ENCODE results near the gene DDHD1.
A peak's percentile ranks its signal among the peaks of the same experiment; 100 is the strongest.
"Not testable (repeated sequence)": the region's sequence is repeated elsewhere in the genome, so short reads cannot be mapped to it uniquely, and the experiment has no call there.

DDHD1 gene

GRCh38 chr14:53152887-53153701 is at the start of gene DDHD1:
Gene DDHD1, minus strand, starts transcription at chr14:53153323. Its CDS starts 225 bp downstream, at chr14:53153098.
- peak; percentile 55 for DNase-seq

DNA sequence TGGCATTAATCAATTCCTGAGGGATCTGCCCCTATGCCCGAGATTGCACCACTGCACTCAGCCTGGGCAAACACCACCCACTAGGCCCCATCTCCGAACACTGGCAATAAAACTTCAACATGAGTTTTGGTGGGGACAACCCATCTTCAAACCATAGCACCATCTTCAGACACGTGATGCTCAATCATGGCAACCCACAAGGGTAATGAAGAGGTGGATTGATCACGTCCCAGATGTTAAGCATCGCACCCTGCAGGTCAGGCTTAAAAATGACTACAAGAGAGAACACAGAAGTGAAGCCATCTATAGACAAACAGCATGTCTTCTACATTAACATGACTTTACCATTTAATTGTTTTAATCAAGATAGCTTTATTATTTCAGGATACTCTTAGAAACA is 42.8 kb upstream of the DDHD1 start:
- no peak for DNase-seq

DNA sequence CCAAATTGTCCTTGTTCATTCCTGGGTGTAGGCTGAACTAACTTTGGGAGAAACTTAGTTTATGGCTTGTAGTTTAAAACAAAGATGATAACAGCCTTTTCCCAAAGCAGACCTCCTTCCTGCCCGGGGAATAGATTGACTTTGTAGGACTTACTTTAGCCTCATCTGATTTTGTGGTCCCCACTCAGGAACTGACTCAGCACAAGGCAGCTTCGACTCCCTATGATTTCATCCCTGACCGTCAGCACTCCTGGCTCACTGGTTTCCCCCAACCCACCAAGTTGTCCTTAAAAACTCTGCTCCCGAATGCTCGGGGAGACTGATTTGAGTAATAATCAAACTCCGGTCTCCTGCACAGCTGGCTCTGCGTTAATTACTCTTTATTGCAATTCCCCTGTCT is 40.1 kb upstream of the DDHD1 start:
- no peak for DNase-seq

GRCh38 chr14:53192052-53192760 is 39.1 kb upstream of the DDHD1 start:
- no peak for DNase-seq

DNA sequence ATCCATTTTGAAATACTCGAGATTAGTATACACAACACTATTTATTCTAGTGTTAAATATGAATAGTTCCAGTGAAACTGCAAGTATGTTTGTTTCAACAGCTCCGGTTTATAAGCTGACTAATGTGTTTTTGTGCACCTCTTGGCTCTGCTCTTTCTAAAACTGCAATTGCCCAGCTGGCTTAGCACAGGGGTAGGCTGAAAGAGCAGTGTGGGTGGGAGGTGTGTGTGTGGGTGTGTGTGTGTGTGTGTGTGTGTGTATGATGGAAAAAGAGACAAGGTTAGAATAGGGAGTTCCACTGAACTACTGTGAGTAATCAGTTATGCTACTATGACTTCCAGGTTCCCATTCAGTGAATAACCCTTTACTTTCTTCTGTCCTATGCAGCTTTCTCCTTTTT is 37.8 kb upstream of the DDHD1 start:
- no peak for DNase-seq

- DNase-seq = no peak
Measured at GRCh38 chr14:53187921-53188463, 34.9 kb upstream of the DDHD1 start.

- no peak for DNase-seq
Measured at GRCh38 chr14:53186532-53186931, 33.4 kb upstream of the DDHD1 start.

DNA sequence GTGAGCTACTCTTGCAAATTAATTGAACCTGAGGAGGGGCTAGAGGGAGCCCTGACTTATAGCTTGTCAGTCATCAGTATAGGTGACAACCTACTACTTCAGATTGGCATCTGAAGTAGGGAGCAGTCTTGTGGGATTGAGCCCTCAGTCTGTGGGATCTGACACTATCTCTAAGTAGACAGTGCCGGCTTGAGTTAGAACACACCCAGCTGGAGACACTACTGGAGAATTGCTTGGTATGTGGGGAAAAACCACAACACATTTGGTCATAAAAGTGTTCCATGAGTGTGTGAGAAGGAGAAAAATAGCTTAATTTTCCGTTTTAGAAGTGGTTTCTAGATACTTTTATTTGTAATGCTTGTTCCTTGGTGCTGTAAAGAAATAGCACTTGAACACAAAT is 30.5 kb upstream of the DDHD1 start:
- no peak for DNase-seq

- no peak for DNase-seq
Measured at GRCh38 chr14:53183056-53183455, 29.9 kb upstream of the DDHD1 start.

DNA sequence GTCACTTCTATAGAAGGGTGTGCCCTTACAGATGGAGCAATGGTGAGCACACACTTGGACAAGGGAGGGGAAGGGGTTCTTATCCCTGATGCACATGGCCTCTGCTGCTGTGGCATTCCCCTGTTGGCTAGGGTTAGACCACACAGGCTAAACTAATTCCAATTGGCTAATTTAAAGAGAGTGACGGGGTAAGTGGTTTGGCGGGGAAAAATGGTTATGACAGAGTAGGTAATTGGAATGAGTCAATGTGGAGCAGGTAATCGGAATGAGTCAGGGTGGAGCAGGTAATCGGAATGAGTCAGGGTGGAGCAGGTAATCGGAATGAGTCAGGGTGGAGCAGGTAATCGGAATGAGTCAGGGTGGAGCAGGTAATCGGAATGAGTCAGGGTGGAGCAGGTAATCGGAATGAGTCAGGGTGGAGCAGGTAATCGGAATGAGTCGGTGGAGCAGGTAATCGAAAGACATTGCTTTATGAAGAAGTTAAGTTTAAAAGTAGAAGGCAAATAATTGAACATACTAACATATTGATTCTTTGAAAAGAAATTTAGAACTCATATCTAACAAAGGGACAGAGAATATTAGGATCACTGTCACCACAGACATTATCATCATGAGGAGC is 28.4 kb upstream of the DDHD1 start:
- not testable (repeated sequence) for DNase-seq

- no peak for DNase-seq
Measured at GRCh38 chr14:53180272-53181221, 27.4 kb upstream of the DDHD1 start.

GRCh38 chr14:53179486-53180005 is 26.4 kb upstream of the DDHD1 start:
- not testable (repeated sequence) for DNase-seq

- DNase-seq = no peak
Measured at GRCh38 chr14:53175375-53175774, 22.3 kb upstream of the DDHD1 start.

- DNase-seq = no peak
Measured at GRCh38 chr14:53174918-53175317, 21.8 kb upstream of the DDHD1 start.

- no peak for DNase-seq
Measured at GRCh38 chr14:53168786-53169185, 15.7 kb upstream of the DDHD1 start.

- DNase-seq = no peak
Measured at GRCh38 chr14:53167602-53168328, 14.6 kb upstream of the DDHD1 start.

- DNase-seq = no peak
Measured at GRCh38 chr14:53161758-53162435, 8.8 kb upstream of the DDHD1 start.

DNA sequence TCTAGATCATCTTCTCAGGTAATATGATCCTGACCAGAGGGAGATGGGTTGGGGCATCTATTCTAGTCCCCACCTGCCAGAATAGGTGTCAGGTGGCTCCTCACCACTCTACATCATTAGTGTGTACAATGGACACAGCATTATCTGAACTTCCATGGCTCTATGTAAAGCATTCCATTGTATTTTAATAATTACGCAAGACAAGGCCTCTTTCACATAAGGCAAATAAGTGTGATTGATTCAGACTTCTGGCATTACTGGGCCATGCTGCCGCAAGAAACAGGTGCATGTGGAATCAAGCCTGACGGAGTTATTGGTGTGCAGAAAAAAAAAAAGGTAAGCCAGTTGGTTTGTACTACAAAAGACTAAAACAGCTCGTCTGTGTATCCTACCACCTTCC is 3.1 kb upstream of the DDHD1 start:
- DNase-seq = peak; percentile 42

GRCh38 chr14:53153702-53154112 is 584 bp upstream of the DDHD1 start:
- no peak for DNase-seq

DNA sequence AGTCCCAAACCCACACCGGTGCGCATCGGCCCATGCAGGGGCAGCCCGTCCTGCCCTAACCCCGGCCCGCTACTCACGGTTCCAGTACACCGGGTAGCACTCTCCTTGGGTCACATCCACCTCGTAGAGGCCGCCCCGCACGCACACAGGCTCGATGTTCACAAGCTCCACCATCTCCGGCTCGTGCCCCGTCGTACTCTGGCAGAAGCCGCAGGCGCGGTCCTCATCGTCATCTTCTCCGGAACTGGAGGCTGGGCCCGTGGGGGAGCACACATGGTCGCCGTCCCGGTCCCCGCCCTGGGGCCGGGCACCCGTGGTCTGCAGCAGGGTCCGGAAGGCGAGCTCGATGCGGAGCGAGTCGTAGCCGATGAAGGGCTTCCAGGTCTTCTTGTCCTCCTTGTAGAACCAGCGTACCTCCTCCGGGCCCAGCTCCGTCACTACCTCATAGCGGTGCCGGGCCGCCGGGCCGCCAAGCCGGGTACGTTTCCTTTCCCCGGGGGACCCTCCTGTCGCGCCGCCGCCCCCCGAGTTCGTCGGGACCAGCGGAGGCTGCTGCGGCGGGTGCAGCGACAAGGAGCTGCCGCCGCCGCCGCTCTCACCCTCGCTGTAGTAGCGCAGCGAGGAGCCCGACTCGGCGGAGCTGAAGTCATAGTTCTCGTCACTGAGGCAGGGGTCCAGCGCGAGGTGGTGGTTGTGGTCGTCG is 788 bp downstream of the DDHD1 start:
- DNase-seq = peak; percentile 20
